ENCODE data around the gene KCNK4.
"Not testable (repeated sequence)": the region's sequence is repeated elsewhere in the genome, so short reads cannot be mapped to it uniquely, and the experiment has no call there.

Gene KCNK4

DNA sequence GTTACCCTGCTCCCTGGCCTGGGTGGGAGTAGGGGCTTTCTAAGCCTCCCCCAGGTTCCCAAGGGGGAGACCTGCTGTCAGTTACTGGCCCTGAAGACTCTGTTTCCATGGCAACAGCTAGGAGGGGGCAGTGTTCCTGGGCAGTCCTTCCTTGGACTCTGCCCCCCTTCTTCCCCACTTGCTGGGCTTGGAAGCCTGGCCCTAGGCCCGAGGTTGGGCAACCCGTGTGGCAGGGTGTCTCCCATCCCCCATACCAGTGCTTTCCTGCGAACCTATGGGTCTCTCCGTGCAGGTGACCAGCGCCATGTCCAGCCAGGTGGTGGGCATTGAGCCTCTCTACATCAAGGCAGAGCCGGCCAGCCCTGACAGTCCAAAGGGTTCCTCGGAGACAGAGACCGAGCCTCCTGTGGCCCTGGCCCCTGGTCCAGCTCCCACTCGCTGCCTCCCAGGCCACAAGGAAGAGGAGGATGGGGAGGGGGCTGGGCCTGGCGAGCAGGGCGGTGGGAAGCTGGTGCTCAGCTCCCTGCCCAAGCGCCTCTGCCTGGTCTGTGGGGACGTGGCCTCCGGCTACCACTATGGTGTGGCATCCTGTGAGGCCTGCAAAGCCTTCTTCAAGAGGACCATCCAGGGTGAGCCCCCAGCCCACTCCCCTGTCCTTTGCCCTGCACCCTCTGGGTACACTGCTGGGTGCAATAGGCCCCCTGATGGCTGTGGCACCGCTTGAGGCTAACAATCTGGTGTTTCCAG, 15.9 kb downstream of the KCNK4 start:
- no peak for DNase-seq (ENCODE audit: low read depth, low spot score)

DNA sequence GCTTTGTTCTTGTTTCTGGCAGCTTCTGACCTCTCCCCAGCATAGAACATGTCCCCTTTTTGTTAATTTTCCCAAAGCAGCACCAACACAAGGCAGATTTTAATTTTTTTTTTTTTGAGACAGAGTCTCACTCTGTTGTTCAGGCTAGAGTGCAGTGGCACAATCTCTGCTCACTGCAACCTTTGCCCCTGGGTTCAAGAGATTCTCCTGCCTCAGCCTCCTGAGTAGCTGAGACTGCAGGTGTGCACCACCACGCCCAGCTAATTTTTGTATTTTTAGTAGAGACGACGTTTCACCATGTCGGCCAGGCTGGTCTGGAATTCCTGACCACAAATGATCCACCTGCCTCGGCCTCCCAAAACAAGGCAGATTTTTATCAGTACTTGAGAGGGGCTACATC, 16.7 kb downstream of the KCNK4 start:
- DNase-seq (ENCODE audit: low read depth, low spot score): not testable (repeated sequence)

DNA sequence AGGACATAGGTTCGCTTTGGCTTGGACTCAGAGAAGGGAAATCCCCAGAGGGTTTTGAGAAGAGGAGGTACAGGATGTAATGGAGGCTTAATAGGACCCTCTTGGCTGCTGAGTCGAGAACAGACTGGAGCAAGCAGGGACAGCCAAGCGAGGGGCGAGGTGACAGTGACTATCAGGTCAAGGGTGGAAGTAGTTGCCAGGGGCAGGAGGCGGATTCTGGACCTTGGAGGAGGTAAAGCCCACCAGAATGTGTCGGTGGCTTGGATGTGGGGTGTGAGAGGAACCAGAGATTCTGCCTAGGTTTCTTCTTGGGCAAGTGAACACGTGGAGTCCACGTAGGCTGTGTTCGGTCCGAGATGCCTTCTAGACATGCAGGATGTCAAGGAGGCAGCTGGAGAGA, 21.8 kb downstream of the KCNK4 start:
- DNase-seq (ENCODE audit: low read depth, low spot score): no peak

DNA sequence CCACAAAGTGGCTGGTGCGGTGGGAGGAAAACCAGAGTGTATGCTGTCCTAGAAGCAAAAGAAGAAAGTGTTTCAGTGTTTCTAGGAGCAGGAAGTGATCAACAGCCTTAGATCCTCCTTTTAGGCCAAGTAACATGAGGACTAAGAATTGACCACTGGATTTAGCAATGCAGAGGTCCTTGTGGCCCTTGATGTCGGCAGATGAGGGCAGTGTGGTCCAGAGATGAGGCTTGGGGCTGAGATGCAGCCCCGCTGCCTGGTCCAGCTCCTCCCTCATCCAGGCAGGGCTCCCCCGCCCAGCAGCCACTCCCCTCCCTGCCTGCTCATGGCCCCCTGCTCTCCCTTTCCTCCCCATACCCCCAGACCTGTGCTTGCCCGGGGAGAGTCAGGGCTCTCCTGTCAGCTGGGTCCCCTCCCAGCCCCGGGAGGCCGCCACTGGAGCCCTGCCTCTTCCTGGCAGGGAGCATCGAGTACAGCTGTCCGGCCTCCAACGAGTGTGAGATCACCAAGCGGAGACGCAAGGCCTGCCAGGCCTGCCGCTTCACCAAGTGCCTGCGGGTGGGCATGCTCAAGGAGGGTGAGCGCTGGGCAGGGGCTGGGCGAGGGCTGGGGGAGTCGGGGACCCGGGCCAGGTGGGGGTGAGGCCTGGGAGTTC, 22.5 kb downstream of the KCNK4 start:
- no peak for DNase-seq (ENCODE audit: low read depth, low spot score)

DNA sequence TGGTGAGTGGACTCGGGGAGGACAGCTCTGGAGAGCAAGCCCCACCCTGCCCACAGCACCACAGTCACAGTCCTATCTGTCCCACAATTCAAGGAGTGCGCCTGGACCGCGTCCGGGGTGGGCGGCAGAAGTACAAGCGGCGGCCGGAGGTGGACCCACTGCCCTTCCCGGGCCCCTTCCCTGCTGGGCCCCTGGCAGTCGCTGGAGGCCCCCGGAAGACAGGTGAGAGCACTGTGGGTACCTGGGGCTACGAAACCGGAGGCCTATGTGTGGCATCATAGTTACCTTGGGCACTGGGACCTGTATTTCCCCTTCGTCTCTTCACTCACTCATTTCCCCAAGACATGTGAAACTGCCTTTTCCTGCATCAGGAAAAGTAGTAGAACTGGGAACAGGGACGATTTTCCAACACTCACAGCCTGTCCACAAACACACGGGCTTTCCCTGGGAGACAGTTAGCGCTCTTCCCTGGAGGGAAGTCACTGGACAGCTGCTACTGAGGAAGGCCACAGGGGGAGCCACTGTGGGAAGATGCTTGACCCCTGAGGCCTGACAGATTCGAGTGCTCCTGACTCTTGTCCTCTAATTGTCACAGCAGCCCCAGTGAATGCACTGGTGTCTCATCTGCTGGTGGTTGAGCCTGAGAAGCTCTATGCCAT, 23.2 kb downstream of the KCNK4 start:
- no peak for DNase-seq (ENCODE audit: low read depth, low spot score)

DNA sequence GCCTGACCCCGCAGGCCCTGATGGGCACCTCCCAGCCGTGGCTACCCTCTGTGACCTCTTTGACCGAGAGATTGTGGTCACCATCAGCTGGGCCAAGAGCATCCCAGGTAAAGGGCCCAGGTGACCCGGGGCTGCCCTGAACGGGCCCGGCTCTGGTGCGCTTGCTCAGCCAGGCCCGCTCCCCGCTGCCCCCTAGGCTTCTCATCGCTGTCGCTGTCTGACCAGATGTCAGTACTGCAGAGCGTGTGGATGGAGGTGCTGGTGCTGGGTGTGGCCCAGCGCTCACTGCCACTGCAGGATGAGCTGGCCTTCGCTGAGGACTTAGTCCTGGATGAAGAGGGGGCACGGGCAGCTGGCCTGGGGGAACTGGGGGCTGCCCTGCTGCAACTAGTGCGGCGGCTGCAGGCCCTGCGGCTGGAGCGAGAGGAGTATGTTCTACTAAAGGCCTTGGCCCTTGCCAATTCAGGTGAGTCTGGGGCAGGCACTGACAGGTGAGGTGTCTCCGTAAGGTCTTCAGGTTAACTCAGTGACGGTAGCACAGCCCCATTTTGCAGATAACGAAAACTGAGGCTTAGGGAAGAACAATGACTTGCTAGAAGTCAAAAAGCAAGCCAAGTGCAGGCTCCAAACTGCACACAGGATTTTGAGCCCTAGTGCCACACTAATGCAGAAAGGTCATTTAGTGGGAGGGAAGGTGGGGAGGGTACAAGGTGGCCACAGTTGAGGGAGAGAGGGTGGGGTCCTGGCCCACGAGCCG, 23.9 kb downstream of the KCNK4 start:
- no peak for DNase-seq (ENCODE audit: low read depth, low spot score)

DNA sequence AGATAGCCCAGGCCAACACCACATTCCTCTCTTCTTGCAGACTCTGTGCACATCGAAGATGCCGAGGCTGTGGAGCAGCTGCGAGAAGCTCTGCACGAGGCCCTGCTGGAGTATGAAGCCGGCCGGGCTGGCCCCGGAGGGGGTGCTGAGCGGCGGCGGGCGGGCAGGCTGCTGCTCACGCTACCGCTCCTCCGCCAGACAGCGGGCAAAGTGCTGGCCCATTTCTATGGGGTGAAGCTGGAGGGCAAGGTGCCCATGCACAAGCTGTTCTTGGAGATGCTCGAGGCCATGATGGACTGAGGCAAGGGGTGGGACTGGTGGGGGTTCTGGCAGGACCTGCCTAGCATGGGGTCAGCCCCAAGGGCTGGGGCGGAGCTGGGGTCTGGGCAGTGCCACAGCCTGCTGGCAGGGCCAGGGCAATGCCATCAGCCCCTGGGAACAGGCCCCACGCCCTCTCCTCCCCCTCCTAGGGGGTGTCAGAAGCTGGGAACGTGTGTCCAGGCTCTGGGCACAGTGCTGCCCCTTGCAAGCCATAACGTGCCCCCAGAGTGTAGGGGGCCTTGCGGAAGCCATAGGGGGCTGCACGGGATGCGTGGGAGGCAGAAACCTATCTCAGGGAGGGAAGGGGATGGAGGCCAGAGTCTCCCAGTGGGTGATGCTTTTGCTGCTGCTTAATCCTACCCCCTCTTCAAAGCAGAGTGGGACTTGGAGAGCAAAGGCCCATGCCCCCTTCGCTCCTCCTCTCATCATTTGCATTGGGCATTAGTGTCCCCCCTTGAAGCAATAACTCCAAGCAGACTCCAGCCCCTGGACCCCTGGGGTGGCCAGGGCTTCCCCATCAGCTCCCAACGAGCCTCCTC, 24.8 kb downstream of the KCNK4 start:
- DNase-seq (ENCODE audit: low read depth, low spot score): not testable (repeated sequence)

DNA sequence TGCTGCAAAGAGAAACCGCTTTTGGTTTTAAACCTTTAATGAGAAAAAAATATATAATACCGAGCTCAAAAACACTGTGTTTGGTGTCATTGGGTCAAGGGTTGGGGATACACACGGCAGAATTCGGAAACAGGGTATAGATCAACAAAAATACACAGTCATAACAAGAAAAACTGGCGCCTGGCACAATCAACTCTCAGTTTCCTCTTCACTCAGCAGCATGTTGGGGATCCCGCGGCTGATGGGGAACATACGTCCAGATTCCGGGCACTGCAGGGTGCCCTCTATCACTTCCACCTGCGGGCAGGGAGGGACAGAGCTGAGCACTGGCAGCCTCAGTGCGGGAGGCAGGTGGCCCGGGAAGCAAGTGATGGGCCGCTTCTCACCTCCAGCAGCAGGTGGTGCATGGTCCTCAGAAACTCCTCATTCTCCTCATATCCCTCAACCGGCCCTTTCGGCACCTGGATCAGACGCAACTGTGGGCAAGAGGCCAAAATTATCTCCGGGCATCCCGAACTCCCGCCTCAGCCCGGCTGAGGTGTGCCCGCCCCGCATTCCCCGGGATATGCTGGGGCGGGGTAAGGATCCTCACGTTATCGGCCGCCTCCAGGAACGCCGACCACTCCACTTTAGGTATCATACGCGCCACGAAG, 25.7 kb downstream of the KCNK4 start:
- no peak for DNase-seq (ENCODE audit: low read depth, low spot score)

DNA sequence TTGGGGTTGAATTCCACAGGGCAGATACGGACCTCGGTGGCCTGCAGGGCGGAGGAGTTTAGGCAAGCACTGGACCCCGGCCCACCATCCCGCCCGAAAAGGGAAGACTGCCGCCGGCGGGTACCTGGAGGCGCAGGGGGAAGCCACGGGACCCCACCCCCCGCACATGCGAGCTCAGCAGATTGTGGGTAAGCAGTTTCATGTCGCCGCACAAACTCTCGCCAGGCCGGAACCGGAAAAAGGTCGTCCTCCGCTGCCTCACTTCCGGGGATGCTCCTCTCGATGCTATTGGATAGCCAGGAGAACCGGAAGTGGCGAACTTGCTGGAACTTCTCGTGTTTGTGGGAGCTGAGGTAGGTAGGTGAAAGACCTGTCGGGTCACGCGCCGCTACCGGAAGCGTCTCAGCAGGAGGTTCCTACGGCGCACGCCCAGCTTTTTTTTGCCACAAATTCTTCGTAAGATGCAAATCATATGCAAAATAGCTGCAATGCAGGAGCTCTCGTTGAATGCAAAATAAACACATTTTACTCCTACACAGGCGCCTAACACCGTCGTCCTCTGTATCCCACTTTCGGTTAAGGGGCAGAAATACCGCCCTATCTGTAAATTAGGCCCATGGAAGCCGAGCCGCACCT, 26.3 kb downstream of the KCNK4 start, which contains the start of gene TRMT112:
Gene TRMT112, minus strand, starts transcription at position 235 of the 636 bp plus-strand sequence. Its CDS starts 33 bp downstream, at position 202.
- DNase-seq (ENCODE audit: low read depth, low spot score): peak; percentile 78

DNA sequence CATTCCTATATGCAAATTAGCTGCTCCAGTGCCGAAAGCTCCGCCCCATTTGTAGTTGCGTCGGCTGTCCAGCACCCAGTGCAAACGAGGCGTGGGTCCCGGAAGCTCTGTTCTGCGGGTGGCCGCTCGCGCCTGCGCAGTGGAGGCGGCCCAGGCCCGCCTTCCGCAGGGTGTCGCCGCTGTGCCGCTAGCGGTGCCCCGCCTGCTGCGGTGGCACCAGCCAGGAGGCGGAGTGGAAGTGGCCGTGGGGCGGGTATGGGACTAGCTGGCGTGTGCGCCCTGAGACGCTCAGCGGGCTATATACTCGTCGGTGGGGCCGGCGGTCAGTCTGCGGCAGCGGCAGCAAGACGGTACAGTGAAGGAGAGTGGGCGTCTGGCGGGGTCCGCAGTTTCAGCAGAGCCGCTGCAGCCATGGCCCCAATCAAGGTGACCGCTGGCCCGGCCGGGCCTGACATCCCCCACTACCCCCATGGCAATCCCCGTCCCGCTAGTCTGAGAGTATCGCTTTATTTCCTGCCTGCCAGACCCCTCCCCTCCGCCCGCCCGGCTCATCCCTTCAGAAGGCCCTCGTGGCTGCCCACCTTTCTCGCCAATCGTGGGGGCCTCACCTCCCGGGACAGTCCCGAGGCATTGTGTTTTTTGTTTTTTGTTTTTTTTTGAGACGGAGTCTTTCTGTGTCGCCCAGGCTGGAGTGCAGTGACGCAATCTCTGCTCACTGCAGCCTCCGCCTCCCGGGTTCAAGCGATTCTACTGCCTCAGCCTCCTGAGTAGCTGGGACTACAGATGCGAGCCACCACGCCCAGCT, 27.1 kb downstream of the KCNK4 start, which contains the start of gene PRDX5:
Gene PRDX5, plus strand, starts transcription at position 161 of the 805 bp plus-strand sequence. Its CDS starts 95 bp downstream, at position 256.
- peak; percentile 80 for DNase-seq (ENCODE audit: low read depth, low spot score)

DNA sequence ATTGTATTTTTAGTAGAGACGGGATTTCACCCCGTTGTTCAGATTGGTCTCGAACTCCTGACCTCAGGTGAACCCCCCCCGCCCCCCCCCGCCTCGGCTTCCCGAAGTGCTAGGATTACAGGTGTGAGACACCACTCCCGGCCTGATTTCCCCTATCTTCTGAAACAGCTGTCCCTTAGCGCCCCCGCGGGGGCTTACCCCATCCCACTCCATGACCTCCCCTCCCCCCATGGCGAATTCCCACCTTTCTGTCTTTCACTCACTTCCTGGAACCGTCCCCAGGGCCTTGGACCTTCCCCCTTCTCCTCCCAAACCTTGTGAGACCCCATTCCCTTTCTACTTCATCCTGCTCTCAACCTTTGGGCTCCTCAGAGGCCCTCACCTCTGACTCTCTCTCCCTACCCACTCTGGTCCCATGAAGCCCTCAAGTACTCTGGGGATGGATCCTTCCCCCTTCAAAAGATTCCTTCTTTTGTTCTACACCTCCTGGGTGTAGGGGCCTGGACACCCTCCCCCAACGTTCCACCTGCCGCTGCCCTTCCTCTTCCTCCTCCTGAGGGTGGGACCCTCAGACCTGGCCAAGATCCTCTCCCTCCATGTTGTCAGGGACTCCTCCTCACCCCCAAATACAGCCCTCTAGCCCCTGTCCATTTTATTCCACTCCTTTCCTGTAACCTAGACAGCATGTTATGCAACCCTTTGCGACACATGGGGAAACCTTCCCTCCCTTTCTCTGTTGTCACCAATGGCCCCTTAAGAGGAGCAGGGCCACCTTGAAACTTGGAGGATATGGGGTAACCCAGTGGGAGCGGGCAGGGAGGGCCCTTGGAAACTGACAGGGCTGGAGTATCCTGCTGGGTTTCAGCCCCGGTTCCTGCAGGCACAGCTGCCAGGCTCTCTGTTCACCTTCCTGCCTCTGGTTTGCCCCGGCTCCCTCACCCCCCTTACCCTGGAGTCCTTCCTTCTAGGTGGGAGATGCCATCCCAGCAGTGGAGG, 28.0 kb downstream of the KCNK4 start:
- DNase-seq (ENCODE audit: low read depth, low spot score): no peak

DNA sequence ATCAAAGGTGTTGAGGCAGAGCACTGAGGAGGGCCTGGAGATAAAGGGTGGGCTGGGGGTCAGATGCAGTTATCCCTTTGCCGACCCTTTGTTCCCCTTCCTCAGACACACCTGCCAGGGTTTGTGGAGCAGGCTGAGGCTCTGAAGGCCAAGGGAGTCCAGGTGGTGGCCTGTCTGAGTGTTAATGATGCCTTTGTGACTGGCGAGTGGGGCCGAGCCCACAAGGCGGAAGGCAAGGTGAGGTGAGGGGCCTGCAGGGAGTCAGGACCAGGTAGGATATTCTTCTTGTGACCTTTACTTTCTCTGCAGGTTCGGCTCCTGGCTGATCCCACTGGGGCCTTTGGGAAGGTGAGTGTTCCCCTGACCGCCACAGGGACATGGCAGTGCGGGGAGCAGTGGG, 29.5 kb downstream of the KCNK4 start:
- DNase-seq (ENCODE audit: low read depth, low spot score): no peak

DNA sequence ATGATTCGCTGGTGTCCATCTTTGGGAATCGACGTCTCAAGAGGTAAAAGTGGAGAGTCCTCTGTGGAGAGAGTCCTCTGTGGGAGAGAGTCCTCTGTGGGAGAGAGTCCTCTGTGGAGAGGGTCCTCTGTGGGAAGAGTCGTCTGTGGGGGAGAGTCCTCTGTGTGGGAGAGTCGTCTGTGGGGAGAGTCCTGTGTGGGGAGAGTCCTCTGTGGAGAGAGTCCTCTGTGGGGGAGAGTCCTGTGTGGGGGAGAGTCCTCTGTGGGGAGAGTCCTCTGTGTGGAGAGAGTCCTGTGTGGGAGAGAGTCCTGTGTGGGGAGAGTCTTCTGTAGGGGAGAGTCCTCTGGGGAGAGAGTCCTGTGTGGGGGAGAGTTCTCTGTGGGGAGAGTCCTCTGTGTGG, 29.9 kb downstream of the KCNK4 start:
- DNase-seq (ENCODE audit: low read depth, low spot score): no peak

DNA sequence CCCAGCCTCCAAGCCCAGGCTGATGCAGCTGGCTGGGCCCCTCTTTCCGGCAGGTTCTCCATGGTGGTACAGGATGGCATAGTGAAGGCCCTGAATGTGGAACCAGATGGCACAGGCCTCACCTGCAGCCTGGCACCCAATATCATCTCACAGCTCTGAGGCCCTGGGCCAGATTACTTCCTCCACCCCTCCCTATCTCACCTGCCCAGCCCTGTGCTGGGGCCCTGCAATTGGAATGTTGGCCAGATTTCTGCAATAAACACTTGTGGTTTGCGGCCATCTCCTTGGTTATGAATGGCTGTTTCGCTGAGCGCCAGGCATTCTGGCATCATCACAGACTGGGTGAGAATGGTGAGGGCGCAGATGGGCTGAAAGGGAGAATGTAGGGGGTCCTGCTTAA, 30.4 kb downstream of the KCNK4 start:
- DNase-seq (ENCODE audit: low read depth, low spot score): no peak

DNA sequence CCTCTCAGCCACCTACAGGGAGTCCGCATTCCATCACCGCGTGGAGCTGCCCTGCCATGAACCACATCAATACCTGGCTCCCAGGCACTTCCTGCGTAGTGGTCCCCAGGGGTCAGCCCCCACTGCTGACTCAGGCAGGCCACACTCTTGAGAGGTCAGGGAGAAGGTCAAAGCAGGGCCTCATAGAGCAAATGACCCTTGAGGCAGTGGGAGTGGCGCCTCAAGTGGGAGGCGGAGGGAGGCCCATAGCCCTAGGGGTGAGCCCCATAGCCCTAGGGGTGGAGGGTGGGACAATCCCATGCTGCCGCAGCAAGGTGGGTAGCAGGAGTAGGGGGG, 31.8 kb downstream of the KCNK4 start:
- no peak for DNase-seq (ENCODE audit: low read depth, low spot score)

DNA sequence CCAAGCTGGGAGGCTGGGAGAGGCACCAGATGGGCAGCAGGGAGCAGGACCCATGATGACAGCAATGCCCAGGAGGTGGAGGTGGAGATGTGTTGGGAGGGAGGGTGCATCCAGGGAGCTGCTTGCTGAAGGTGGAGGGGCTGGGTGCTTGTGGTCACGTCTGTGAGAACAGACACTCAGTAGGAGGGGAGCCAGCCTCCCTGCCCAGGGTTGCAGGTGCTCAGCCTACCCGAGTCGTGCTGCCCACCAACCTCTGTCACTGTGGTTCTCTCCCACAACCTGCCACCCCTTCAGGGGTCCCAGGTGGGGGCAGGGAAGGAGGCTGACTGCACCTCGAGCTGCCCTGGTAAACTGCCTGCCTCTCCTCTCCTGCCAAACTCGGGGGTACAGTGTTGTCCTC, 32.3 kb downstream of the KCNK4 start:
- DNase-seq (ENCODE audit: low read depth, low spot score): no peak

DNA sequence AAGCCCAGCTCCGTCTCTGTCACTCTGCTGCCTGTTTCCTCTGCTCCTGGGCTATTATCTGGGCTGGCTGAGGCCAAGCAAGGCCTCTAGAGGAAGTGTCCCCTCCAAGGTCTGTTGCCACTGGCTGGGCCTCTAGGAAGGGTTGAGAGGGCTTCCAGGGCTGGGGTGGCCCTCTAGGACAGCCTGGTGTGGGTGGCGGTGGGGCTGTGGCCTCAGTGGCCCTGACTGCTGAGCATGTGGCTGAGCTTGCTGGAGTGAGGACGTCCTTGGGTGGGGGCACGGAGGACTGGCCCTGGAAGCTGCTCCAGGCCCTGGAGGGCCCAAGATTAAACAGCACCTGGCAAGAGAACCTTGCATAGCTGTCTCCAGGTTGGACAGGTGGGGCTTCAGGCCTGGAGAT, 32.9 kb downstream of the KCNK4 start:
- DNase-seq (ENCODE audit: low read depth, low spot score): not testable (repeated sequence)

Data from brain pericyte (primary cell).